ENCODE measurements around the gene EPC1.
"Not testable (repeated sequence)": the region's sequence is repeated elsewhere in the genome, so short reads cannot be mapped to it uniquely, and the experiment has no call there.

EPC1 gene

DNA sequence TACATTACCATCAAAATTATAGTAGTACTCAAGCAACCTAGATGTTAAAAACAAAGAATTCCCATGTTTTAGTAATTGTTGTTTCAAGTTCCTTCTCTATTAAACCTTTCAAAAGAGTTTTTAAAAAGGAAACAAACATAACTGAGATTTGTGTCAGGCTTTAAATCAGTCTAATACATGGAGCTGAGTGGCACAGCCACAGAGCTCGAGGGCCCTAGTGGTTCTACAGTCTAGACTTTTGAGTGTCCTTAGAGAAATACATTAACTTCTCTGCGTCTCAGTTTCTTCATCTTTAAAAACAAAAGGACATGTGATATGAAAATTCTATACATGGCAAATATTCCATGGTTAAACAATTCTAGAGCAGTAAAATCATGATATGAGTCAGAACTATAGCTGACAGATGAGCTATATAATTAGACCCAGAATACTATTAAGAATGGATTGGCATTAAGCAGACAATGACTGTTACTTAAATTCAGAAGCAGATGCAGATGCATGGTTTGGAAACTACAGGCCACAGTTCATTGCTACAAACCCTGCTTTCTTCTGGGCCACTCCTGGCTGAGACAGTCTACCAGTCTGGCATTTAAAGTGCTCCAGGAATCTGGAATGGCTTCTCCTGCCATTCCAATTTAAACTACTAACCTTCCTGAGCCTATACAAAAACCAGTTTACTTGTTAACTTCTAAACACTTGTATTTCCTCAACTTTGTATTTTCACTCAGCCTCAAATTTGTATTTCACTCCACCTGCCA is 77.4 kb downstream of the EPC1 start:
- DNase-seq, result no peak

DNA sequence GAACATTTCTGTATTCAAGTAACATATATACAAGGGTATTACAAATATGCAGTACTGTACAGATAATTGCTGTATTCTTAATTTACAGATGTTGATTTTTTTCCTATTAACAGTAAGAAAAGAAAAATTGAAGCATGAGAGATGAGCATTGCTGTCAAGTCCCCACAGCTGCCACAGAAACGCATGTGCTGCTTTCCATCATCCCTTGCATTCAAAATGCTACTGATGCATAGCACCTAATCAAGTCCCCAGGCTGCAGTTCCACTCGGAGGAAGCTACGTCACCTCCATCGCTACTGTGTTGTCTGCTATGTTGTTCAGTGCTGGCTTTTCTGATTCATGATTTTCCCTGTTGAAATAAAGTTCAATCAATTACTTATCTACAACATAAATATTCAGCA is 78.2 kb downstream of the EPC1 start:
- DNase-seq, result no peak

DNA sequence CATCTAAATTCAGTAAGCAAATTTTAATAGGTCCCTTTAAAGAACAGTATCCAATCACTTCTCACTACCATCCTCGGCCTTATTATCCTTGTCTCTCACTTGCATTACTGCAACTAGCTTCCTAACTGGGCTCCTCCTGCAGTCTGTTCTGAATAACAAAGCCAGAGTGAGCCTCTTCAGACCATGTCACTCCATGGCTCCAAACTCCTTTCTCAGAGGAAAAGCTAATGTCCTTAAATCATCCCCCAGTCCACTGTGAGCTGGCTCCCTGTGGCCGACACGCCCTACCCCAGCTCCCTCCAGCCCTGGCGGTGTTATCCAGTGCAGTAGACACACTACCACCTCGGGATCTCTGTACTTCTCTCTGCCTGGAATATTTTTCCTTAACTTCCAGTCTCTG is 80.0 kb downstream of the EPC1 start:
- no peak for DNase-seq

DNA sequence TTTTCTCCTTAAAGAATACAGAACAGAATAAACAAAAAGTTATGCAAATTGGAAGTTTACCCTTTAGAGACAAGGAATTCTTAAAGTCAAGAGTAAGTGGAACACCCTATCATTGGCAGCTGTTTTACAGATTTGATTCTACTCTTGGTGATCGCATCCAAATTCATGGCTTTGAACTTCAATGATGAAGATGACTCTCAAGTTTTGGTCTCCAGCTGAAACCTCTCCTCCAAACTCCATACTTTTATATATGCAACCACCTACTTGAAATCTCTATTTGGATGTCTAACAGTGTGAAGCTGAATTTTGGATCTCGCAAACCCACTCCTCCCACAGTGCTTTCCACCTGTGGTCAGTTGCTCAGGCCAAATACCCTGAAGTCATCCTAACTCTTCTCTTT is 80.4 kb downstream of the EPC1 start:
- DNase-seq, result no peak

DNA sequence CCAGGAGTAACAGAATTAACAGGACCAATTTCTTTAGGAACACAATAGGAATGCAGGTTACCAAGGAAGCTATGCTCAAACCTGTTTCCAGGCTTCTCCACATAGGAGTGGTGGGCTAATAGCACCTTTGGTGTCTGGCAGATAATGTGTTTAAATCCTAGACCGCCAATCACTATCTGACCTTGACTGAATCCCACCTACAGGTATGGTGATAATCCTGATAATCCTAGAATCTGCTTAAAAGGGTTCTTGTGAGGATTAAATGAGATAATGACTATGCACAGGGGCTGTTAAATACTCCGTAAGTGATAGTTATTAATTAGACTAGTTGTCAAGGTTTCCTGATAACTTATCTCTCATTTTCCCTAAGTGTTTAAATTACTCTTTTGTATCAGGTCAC is 81.2 kb downstream of the EPC1 start:
- no peak for DNase-seq

DNA sequence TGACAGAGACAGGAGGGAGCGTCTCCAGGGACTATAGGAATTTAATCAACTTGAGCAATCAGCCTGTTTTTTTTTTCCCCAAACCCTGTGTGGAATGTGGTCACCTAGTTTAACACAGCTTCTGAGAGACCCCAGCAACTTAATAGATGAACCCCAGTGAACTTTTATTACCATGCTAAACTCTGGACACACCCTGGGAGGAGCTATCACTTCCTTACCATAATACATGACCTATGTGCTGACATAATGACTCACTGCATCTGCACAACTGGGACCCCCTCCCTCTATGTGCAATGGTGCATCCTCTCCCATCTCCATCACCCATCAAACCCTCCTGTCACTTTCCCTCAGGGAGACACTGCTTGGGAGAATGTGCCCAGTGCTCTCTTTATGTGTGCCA is 83.7 kb downstream of the EPC1 start:
- no peak for DNase-seq

DNA sequence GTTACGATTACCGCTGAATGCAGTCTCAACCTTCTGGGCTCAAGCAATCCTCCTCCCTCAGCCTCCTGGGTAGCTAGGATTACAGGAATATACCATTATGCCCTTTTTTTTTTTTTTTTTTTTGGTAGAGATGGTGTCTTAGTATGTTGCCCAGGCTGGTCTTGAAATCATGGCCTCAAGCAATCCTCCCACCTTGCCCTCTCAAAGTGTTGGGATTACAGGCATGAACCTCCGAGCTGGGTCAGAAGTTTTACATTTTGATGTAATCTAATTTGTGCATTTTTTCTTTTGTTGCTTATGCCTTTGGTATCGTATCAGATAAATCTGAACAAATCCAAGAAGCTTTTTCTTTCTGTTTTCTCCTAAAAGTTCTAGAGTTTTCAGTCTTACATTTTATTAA is 87.4 kb downstream of the EPC1 start:
- no peak for DNase-seq

DNA sequence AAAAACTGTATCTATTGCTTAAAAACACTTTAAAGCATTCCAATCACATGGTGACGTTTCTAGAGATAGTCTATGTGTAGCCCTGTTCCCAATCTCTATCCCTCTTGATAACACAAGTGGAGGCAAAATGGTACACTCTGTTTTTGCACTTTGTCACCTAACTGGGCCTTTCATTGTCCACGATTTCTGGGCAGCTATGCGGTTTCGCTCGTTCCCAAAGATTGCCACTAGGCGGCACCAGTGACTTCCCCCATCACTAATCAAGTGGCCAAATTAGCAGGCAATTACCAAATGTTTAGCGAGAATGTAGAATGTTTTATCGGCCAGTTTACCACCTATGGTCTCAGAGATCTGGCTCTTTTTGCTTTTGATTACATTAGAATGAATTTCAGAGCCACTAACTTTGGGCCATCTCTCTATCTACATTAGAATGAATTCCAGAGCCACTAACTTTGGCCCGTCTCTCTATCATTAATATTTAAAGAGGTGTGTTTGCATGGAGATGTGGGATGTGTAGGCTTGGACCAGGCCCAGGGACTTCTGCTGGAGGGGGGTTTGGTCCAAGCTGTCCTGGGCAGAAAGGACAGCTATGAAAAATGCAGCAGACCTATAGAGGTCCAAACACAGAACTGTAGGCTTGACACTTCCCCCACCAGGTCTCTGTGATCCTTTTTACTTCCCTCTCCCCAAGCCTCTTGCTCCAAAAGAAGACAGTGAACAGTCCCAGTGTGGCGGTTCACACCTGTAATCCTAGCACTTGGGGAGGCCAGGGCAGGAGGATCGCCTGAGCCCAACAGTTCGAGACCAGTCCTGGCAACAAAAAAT is 90.1 kb downstream of the EPC1 start:
- DNase-seq, result peak; percentile 56 to 59

DNA sequence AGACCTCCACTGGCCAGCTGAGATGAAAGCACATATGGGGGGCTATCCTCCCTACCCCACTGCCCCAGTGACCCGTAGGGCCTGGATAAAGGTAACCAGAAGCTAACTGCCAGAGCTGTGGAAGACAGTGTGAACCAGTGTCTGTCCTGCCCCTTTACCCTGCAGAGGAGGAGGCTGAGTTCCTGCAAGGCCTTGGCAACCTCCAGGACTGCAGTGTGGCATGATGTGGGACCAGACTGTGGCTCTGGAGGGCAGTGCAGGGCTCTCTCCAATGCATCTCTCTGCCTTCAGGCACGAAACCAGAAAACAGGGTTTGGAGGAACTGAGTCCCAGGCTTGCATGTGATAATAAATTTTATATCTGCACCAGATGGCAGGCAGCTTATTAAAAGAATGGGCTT is 93.1 kb downstream of the EPC1 start:
- no peak for DNase-seq

DNA sequence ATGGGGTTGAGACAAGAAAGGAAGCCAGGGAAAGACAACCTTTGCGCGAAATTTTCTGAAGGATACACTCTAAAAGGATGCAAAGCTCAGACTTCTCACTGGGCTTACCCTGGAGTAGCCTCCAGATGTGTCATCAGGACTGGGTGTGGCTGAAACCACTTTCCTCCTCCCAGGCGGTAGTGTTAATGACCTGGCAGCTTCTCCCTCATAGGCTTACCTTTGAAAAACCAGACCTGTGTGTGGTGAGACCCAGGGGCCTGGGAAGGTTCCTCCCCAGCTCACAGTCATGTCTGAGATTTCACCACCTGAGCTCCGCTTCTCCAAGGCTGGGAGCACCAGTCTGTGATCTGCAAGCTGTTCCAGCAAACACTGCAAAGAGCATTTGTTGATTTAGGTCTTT is 93.7 kb downstream of the EPC1 start:
- DNase-seq, result no peak

DNA sequence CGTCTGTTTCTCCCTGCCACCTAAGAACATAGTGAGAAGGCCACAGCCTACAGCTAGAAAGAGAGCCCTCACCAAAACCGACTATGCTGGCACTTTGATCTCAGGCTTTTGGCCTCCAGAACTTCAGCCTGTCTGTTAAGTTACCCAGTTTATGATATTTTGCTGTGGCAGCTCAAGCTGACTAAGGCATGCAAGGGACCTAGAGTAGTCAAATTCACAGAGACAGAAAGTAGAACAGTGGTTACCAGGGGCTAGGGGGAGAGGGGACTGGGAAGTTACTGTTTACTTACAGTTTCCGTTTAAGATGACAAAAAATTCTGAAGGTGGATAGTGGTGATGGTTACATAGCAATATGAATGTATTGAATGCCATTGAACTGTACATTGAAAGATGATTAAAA is 96.5 kb downstream of the EPC1 start:
- DNase-seq, result not testable (repeated sequence)

DNA sequence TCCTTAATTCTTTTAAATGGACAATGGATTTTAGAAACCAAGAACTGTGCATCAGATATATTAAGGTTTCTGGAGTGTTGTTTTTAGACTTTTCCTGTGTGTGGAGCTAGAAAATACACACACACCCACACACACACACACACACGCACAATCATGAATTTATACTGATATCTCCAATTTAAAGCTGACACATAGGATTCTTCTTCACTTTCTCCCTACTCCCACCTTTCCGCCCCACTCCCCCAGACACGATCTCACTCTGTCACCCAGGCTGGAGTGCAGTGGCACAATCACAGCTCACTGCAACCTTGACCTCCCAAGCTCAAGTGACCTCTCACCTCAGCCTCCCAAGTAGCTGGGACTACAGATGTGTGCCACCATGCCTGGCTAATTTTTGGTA is 100.3 kb downstream of the EPC1 start:
- DNase-seq, result no peak

DNA sequence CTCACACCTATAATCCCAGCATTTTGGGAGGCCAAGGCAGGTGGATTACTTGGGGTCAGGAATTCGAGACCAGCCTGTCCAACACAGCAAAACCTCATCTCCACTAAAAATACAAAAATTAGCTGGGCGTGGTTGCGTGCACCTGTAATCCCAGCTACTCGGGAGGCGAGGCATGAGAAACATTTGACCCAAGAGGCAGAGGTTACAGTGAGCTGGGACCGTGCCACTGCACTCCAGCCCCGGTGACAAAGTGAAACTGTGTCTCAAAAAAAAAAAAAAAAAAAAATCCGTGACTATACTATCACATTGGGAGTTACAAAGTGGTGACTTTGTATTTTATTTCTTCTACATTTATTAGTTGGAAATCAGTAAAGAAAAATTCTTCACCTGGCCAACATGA is 101.2 kb downstream of the EPC1 start:
- DNase-seq, result no peak

DNA sequence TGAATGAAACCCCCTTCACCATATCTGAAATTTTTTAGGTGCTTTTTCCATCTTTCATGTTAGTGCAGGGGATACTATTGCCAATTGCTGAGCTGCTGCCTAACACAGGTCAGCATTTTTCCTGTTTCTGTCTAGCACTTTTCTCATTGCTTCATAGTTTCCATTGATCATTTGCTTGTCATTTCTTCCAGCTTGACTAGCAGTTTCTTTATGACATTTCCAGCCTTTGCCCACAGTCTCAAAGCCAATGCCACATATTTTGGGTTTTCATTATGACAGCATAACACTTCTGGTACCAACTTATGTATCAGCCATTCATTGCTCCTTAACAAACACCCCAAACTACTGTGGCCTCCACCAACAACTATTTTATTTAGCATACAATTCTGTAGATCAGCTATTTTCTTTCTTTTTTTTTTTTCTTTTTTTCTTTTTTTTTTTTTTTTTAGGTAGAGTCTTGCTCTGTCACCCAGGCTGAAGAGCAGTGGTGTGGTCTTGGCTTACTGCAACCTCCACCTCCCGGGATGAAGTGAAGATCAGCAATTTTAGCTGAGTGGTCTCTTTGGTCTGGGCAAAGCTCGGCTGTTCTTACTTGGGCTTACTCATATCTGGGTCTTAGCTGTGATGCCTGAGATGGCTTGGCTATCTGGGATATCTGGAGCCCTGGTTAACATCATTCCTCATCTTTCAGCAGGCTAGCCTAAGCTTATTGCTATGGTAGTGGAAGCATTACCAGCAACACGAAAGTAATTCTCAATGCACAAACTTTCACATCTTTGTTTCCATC is 102.3 kb downstream of the EPC1 start:
- DNase-seq, result no peak

DNA sequence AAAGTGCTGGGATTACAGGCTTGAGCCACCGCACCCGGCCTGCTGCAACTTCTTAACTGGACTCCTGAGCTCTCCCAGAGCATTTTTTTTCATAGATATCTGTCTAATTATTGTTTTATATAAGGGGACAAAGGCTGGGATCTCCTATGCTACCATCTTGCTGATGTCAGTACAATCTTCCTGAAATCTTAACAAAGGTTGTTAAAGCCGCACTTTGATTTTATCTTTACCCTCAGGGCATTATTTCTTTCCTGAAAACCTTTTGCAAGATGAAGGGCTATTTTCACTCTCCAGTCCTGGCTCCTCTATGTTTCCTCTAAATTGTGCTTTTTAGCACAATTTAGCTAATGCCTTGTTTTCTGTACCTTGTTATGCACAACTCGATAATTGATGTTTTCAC is 102.9 kb downstream of the EPC1 start:
- DNase-seq, result no peak

DNA sequence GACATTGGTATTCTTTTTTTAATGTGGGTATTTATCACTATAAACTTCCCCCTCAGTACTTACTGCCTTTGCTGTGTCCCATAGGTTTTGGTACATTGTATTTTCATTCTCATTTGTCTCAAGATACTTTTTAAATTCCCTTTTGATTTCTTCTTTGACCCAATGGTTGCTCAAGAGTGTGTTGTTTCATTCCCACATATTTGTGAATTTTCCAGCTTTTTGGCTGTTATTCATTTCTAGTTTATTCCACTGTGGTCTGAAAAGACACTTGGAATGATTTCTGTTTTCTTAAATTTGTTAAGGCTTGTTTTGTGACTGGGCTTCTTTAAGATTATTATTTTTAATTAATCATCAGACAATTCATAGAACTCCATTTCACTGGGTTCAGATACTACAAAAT is 105.0 kb downstream of the EPC1 start:
- DNase-seq, result no peak

DNA sequence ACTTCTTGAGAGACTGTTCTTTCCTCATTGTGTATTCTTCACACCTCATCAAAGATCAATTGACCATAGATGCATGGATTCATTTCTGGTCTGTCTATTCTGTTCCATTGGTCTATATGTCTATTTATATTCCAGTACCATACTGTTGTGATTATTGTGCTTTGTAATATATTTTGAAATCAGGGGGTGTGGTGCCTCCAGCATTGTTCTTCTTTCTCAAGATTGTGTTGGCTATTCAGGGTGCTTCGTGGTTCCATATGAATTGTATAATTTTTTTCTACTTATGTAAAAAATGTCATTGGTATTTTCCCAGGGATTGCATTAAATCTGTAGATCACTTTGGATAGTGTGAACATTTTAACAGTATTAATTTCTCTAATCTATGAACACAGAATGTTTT is 106.5 kb downstream of the EPC1 start:
- DNase-seq, result peak; percentile 12 to 69

DNA sequence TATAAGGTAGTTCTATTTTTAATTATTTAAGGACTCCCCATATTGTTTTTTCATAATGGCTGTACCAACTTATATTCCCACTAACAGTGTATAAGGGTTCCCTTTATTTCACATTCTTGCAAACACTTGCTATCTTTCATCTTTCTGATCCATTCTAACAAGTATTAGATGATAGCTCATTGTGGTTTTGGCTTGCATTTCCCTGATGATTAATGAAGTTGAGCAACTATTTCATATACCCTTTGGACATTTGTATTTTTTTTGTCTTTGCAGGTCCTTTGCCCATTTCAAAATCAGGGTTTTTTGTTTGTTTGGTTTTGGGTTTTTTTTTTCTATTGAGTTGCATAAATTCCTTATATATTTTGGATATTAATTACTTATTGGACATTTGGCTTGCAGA is 107.2 kb downstream of the EPC1 start:
- DNase-seq, result peak; percentile 7 to 66

DNA sequence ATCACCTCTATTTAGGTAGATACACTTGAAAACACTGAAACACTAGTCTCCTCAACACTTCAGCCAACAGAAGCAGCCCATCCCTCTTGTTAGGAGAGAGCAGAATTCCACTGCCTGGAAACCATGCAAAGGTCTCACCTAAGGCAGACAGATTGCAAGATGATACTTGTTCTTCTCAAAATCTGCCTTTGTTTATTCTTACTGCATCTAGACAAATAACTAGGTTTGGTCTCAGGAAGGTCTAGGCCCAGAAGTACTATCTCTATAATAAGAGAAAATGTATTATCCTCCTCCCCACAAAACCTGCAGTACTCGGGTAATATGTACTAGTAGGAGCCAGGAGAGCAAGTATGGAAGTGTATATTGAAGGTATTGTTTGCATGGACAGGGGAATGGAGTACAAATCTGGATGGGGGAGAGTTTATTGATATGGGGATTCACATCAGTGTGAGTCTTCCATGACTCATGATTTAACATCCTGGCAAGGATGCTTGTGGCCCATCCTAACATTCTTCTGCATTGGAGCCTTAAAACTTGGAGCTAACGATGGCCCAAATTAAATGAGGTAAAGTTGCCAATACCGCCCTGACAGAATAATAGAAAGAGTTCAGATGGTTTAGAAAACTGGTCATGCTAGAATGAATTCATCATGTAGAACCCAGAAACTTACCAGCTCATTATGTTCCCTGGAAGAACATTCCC is 109.2 kb downstream of the EPC1 start:
- no peak for DNase-seq

DNA sequence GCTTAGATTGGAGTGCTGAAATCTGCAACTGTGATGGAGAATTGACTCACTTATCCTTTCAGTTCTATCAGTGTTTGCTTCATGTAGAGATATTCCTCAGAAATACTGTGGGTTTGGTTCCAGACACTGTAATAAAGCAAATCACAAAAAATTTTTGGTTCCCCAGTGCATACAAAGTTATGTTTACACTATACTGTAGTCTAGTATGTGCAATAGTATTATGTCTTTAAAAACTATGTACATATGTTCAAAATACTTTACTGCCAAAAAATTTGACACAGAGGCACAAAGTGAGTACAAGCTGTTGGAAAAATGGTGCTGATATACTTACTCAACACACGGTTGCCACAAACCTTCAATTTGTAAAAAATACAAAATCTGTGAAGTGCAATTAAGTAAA is 112.5 kb downstream of the EPC1 start:
- no peak for DNase-seq

DNA sequence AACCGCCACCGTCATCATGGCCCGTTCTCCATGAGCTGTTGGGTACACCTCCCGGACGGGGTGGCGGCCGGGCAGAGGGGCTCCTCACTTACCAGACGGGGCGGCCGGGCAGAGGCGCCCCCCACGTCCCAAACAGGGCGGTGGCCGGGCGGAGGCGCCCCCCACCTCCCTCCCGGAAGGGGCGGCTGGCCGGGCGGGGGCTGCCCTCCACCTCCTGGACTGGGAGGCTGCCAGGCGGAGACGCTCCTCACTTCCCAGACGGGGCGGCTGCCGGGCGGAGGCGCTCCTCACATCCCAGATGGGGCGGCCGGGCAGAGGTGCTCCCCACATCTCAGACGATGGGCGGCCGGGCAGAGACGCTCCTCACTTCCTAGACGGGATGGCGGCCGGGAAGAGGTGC is 113.6 kb downstream of the EPC1 start:
- DNase-seq, result not testable (repeated sequence)

DNA sequence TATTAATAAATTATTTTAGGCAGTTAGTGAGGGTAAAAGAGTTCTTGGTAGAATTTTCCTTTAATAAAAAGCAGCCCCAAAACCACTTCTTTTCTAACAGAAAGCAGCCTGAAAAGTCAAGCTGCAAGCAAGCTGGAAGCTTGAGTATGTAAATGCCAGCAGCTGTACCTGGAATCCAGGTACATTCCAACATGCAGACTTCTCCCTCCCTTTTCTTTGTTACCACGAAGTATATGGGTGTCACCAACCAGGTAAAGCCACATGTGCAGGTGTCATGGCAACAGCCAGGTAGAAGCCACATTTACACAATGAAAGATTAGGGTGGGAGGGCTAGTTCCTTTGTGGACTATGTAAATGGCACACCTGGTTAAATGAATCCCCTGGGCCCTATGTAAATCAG is 114.6 kb downstream of the EPC1 start:
- DNase-seq, result no peak

DNA sequence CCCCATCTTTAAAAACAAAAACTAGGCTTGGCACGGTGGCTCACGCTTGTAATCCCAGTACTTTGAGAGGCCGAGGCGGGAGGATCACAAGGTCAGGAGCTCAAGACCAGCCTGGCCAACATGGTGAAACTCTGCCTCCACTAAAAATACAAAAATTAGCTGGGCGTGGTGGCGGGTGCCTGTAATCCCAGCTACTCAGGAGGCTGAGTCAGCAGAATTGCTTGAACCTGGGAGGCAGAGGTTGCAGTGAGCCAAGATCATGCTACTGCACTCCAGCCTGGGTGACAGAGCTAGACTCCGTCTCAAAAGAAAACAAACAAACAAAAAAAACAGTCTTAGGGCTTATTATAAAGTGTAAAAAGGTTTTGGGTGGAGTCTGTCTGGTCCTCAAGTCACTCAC is 117.2 kb downstream of the EPC1 start:
- not testable (repeated sequence) for DNase-seq

All from inflammatory macrophage (primary cell).